GM18519 (cell line): Measurements from ENCODE around the gene KLLN.
A peak's percentile ranks its signal among the peaks of the same experiment; 100 is the strongest.
"Not testable (repeated sequence)": the region's sequence is repeated elsewhere in the genome, so short reads cannot be mapped to it uniquely, and the experiment has no call there.

Experiments used
- ATAC-seq: cut with Tn5 transposase; IDR thresholded peaks from one replicate; pipeline ENCODE4 v1.9.1; 2021; ENCODE audit warnings: mild to moderate bottlenecking, moderate library complexity; ENCODE audit not compliant: unreplicated experiment, low FRiP score

KLLN gene

GRCh38 chr10:87867453-87867852 lies 4.1 kb upstream of the KLLN start:
- no peak for ATAC-seq

GRCh38 chr10:87866412-87866974 lies 3.2 kb upstream of the KLLN start:
- ATAC-seq, result no peak

GRCh38 chr10:87865241-87865881 lies 2.0 kb upstream of the KLLN start:
- no peak for ATAC-seq

DNA sequence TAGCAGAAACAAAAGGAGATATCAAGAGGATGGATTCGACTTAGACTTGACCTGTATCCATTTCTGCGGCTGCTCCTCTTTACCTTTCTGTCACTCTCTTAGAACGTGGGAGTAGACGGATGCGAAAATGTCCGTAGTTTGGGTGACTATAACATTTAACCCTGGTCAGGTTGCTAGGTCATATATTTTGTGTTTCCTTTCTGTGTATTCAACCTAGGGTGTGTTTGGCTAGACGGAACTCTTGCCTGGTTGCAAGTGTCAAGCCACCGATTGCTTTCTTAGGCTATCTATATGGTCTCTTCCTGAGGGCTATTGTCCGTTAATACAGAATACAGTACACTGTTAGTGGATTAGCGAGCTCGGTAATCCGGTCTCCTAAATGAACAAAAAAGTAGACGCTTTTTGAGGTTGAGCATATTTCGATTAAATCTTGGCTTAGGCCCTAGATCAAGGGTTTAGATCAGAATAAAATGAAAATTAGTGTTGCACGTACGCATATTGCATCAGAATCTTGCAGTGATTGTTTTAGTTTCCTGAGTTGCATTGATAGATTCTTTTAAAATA lies 1.2 kb upstream of the KLLN start:
- no peak for ATAC-seq

DNA sequence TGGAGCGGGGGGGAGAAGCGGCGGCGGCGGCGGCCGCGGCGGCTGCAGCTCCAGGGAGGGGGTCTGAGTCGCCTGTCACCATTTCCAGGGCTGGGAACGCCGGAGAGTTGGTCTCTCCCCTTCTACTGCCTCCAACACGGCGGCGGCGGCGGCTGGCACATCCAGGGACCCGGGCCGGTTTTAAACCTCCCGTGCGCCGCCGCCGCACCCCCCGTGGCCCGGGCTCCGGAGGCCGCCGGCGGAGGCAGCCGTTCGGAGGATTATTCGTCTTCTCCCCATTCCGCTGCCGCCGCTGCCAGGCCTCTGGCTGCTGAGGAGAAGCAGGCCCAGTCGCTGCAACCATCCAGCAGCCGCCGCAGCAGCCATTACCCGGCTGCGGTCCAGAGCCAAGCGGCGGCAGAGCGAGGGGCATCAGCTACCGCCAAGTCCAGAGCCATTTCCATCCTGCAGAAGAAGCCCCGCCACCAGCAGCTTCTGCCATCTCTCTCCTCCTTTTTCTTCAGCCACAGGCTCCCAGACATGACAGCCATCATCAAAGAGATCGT lies 690 bp upstream of the KLLN start:
- ATAC-seq, result not testable (repeated sequence)

GRCh38 chr10:87862679-87863052 lies 667 bp downstream of the KLLN start:
- no peak for ATAC-seq

DNA sequence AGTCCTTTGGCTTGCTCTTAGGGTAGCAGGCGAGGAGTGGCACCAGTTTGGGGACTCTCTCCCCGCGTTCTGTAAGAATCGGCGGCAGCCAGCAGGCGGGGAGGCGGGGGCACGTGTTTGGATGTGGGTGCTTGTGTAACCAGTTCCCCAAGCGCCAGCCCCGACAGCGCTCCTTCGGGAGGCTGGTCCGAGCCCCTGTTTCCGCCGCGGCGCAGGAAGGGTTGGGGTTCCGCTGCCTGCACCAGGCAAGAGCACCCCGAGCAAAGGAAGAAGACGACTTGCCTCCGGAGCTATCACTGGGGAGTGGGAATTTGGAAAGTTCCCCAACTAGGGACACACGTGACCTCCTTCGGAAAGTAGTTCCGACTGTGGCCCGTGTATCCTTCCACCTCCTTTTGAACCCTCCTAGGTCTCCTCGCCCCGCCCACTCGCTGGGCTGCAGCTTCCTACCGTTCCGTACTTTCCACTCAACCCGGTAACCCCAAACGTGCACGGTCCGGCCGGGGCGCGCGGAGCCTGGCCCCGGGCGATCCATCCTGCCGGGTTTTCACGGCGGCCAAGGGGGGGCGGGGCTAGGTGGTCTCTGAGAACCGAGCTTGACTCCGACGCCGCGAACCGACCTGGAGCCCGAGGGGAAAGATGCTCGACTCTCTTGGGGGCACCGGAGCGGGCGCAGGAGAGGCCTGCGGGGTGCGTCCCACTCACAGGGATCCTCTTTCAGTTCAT lies 1.2 kb downstream of the KLLN start:
- peak; percentile 36 for ATAC-seq

DNA sequence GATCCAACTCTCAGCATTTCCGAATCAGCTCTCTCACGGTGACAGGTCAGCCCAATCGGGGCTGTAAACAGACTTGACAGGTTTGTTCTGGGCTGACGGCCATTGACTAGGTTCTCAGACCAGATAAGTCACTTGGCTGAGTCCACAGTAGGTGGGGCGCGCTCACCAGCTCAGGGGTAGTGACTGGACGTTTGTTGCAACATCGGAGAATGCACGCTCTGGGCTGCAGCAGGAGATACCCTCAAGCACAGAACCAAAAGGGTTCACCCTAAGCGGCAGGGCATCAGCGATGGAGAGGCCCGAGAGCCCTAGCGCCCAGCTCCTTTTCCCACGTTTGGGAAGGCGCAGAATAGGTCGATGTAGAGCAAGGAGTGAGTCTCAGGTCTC lies 1.8 kb downstream of the KLLN start:
- ATAC-seq, result peak; percentile 9

GRCh38 chr10:87860816-87861403 lies 2.4 kb downstream of the KLLN start:
- ATAC-seq, result no peak

DNA sequence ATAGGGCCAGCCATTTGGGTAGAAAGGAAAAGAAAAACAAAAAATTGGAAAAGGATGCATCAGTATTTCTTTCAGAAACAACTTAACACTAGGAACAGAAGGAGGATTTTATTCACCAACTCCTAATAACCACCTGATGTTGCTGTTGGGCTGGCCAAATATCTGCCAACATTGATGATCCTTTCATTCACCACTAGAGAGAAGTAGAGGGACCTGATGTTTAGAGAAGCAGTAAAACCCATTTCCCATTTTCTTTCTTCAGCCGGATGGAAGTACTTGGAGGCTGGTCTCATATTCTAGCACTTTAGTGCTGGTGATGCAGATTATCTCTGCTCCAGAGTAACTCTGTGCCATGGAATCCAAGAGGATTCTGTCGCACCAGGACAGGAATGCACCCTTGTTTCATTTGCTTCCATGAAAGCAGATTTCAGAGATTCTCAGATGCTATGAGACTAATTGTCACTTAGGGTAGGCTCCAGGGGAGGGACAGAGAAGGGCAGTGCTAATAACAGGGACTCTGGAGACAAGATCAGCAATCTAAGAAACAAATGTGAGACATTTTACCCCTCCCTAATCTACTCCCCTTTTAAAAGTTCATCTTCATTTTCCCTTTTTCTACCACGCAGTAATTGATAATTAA lies 3.1 kb downstream of the KLLN start:
- no peak for ATAC-seq

DNA sequence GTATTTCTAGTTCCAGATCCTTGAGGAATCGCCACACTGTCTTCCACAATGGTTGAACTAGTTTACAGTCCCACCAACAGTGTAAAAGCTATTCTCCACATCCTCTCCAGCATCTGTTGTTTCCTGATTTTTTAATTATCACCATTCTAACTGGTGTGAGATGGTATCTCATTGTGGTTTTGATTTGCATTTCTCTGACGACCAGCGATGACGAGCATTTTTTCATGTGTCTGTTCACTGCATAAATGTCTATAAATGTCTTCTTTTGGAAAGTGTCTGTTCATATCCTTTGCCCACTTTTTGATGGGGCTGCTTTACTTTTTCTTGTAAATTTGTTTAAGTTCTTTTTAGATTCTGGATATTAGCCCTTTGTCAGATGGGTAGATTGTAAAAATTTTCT lies 7.7 kb downstream of the KLLN start:
- ATAC-seq, result not testable (repeated sequence)

- not testable (repeated sequence) for ATAC-seq
These were observed 8.1 kb downstream of the KLLN start for GRCh38 chr10:87855247-87855646.

DNA sequence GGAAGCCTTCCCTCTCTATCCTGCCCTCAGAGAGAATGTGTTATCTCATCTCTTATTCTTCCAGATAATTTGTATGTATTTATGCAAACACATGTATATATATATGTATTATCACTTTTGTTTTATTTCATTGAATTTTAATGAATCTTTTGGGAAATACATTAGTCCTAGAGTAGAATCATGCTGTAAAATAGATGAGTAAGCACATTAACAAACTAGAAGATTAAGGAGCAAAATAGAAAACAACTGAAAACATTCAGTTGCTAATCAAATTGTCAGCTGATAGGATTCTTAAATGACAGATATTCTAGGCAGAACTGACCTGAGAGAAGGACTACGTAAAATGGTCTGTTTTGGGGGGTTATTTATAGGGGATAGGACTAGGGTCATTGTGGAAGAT lies 11.2 kb downstream of the KLLN start:
- ATAC-seq, result no peak

DNA sequence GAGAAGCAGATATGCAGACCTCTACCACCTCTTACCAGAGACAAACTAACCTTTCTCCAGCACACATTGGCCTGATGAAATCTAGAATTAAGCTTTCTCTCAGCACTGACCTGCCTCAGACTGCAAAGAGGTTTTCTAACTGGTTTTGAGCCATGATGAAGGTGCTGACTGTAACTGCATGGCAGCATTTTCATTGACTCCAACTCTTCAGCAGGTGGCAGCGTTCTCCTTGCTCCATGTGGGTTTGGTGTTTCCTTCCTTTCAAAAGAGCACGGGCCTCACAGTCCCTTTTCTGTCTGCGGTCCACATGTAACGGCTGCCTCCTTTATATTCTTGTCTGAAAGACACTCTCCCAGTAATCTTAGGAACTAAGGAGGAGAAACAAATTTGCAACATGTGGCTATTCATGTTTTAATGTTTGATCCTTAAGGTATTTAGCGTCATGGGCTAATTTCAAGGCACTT lies 12.6 kb downstream of the KLLN start:
- ATAC-seq, result no peak

DNA sequence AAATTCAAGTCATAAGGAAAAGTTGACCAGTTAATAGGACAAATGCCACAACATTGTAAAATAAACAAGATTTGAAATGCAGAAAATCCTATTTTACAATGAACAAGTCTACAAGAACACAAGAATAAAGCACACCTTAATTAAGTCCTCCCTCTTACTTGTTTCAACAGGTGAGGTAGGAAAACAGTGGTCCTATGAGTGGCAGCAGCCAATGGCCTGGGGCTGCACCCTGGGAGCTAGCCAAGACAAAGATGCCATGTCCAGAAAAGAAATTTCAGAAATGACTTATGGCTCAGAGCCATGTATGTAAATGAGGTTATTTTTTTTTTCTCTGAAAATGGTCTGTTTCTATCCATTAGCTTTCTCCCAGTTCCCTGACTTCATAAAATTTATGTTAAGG lies 14.3 kb downstream of the KLLN start:
- ATAC-seq, result no peak

GRCh38 chr10:87847550-87847949 lies 15.8 kb downstream of the KLLN start:
- no peak for ATAC-seq

DNA sequence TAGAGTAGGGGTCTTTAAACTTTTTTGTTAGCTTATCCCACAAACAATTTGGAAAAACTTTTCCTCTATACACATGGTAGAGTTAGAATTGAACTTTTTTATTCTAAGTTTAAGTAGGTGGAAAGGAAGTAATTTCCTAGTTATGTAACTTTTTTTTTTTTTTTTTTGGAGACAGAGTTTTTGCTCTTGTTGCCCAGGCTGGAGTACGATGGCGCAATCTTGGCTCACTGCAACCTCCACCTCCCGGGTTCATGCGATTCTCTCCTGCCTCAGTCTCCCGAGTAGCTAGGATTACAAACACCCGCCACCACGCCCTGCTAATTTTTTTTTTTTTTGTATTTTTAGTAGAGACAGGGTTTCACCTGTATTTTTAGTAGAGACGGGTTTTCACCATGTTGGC lies 16.6 kb downstream of the KLLN start:
- not testable (repeated sequence) for ATAC-seq

DNA sequence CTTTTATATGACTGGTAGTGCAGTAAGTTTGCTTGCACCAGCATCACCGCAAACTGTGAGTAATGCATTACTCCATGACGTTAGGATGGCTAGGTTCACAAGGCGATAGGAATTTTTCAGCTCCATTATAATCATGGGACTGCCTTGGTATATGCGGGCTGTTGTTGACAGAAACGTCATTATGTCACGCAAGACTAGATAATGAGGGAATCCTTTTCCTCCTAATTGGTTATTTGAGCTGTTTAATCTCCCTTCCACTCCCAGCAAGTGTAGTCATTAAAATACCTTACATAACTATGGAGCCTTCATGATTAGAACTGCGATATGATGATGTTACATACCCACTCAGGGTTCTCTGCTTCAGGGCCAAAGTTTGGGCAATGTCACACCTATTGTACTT lies 17.3 kb downstream of the KLLN start:
- no peak for ATAC-seq

- no peak for ATAC-seq
These were observed 17.7 kb downstream of the KLLN start for GRCh38 chr10:87845624-87845998.

DNA sequence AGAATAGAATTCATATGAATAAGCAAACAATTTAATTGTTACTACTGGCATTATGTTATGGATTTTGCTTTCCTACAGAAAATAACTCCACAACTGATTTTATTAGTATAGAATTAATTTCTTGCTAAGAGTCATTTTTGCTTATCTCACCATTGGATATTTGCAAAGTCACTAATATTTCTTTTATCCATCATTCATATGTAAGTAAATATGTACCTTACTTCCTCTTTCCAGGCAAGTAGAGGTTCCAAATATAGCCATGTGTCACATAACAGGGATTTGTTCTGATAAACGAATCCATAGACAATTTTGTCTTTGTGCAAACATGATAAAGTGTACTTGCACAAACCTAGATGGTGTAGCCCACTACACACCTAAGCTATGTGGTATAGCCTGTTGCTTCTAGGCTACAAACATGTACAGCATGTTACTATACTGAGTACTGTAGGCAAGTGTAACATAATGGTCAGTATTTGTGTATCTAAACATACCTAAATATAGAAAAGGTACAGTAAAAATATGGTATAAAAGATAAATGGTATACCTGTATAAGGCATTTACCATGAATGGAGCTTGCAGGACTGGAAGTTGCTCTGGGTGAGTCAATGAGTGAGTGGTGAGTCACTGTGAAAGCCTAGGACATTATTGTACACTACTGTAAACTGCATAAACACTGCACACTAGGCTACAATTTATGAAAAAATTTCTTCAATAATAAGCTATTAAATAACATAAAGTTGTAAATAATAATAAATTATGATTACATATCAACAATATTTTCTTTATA lies 18.3 kb downstream of the KLLN start:
- no peak for ATAC-seq
